ENCODE data around the gene AP2B1. TPM values are rescaled to one million over a fixed set of nuclear protein-coding genes. Genes with fewer than 3 reads are reported as not detected.
A peak's percentile ranks its signal among the peaks of the same experiment; 100 is the strongest.

AP2B1 gene
- total RNA-seq, 2 donors from 2014 or later, result 255 to 258 TPM

GRCh38 chr17:35742896-35743477 is 155.9 kb downstream of the AP2B1 start:
- Mint-ChIP-seq H3K9me3 (peaks cover 4% of the 10 kb centered on the region), H3K4me3 (no peak overlapping the region), H3K36me3 (ENCODE audit: low read depth) (no peaks in the 10 kb centered on the region), H3K27ac (no peak overlapping the region), H3K4me1 (peaks cover 3% of the 10 kb centered on the region), H3K27me3 (ENCODE audit: insufficient read depth) (peaks cover 67% of the 10 kb centered on the region)
- DNase-seq, result no peak
- no peak overlapping the region for H3K27ac ChIP-seq (ENCODE audit: low read depth, low read length)
- H3K9ac ChIP-seq (ENCODE audit: extremely low read depth, low read length, poor library complexity, severe bottlenecking), result no peak overlapping the region
- WGBS, 2 experiments (ENCODE audit: insufficient coverage in 1 of 2, insufficient read length in 1 of 2), result 71 to 84% methylated on average over 2 to 7 of the region's 7 CpGs
- no peak overlapping the region for H3K4me3 ChIP-seq (ENCODE audit: low read length)
- no peaks in the 10 kb centered on the region for H3K9me3 ChIP-seq (ENCODE audit: control insufficient read depth, low read length)
- H3K36me3 ChIP-seq (ENCODE audit: control insufficient read depth, insufficient read depth, low read length), result no peaks in the 10 kb centered on the region
- peaks cover 57% of the 10 kb centered on the region for H3K27me3 ChIP-seq (ENCODE audit: control insufficient read depth, insufficient read depth, low read length, poor library complexity, severe bottlenecking)
- TF ChIP-seq, protein P1, sequence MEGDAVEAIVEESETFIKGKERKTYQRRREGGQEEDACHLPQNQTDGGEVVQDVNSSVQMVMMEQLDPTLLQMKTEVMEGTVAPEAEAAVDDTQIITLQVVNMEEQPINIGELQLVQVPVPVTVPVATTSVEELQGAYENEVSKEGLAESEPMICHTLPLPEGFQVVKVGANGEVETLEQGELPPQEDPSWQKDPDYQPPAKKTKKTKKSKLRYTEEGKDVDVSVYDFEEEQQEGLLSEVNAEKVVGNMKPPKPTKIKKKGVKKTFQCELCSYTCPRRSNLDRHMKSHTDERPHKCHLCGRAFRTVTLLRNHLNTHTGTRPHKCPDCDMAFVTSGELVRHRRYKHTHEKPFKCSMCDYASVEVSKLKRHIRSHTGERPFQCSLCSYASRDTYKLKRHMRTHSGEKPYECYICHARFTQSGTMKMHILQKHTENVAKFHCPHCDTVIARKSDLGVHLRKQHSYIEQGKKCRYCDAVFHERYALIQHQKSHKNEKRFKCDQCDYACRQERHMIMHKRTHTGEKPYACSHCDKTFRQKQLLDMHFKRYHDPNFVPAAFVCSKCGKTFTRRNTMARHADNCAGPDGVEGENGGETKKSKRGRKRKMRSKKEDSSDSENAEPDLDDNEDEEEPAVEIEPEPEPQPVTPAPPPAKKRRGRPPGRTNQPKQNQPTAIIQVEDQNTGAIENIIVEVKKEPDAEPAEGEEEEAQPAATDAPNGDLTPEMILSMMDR (conservative IDR thresholded peaks at IDR 0.05), result no peak
- no peaks in the 10 kb centered on the region for H3K4me1 ChIP-seq (ENCODE audit: control insufficient read depth, insufficient read depth, low read length)

DNA sequence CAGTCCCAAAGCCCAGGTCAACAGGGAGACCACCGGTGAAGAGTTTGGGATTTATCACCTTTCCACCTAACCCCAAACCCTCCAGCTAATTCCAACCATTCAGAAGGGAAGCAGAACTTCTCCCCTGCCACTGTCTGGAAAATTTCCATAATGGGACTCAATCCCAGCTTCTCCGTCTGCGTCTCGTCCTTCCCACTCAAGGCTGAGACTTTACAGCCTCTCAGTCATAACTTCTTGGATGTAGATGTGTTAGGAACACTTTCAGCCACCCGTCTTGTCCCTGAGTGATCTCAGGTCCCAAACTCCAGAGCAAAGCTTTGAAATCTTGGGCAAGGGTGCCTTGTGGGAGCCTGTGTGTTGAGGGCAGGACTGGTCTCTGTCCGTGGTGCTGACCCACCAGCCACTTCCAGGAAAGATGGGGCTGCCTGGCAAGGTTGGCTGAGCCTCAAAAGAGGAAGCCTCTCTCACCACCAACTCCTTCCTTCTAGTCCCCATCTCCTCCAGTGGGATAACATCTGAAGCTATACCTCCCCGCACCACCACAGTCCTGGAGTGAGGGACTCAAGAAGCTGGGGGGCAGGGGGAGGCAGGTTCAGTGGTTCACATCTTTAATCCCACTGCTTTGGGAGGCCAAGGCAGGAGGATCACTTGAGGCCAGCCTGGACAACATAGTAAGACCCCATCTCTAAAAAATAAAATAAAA is 156.7 kb downstream of the AP2B1 start:
- peak; percentile 94 for DNase-seq
- no peak overlapping the region for H3K9ac ChIP-seq (ENCODE audit: extremely low read depth, low read length, poor library complexity, severe bottlenecking)
- no peaks in the 10 kb centered on the region for H3K4me1 ChIP-seq (ENCODE audit: control insufficient read depth, insufficient read depth, low read length)
- Mint-ChIP-seq H3K27me3 (ENCODE audit: insufficient read depth) (peaks cover 65% of the 10 kb centered on the region), H3K4me3 (no peak overlapping the region), H3K9me3 (peaks cover 4% of the 10 kb centered on the region), H3K36me3 (ENCODE audit: low read depth) (no peaks in the 10 kb centered on the region), H3K4me1 (peaks cover 3% of the 10 kb centered on the region), H3K27ac (no peak overlapping the region)
- H3K9me3 ChIP-seq (ENCODE audit: control insufficient read depth, low read length), result no peaks in the 10 kb centered on the region
- H3K36me3 ChIP-seq (ENCODE audit: control insufficient read depth, insufficient read depth, low read length), result no peaks in the 10 kb centered on the region
- H3K4me3 ChIP-seq (ENCODE audit: low read length), result no peak overlapping the region
- TF ChIP-seq, protein P1 (conservative IDR thresholded peaks at IDR 0.05), result no peak
- 62 to 83% methylated on average over 4 to 7 of the region's 7 CpGs for WGBS, 2 experiments (ENCODE audit: insufficient coverage in 1 of 2, insufficient read length in 1 of 2)
- peaks cover 50% of the 10 kb centered on the region for H3K27me3 ChIP-seq (ENCODE audit: control insufficient read depth, insufficient read depth, low read length, poor library complexity, severe bottlenecking)
- H3K27ac ChIP-seq (ENCODE audit: low read depth, low read length), result no peak overlapping the region

DNA sequence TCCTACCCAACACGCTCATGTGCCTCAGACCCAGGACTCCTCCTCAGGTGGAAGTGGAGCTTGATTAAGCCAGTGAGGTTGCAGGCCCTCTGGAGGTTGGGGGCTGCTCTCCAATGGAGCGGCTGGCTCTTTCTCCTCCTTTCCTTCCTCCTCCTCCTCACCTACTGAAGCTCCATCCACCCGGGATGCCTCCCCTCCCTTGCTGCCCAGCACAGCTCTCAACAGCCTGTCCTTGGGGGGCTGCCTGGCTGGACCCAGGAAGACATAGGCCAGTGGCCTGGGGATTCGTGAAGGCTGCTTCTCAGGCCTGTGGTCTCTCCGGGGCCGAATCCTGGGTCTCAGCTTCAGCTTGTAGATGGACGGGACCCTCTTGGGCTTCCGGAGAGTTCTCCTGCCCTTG is 157.7 kb downstream of the AP2B1 start:
- Histone ChIP-seq H3K9me3 (ENCODE audit: control insufficient read depth, low read length) (no peaks in the 10 kb centered on the region), H3K27ac (ENCODE audit: low read depth, low read length) (no peak overlapping the region), H3K9ac (ENCODE audit: extremely low read depth, low read length, poor library complexity, severe bottlenecking) (no peak overlapping the region), H3K27me3 (ENCODE audit: control insufficient read depth, insufficient read depth, low read length, poor library complexity, severe bottlenecking) (peaks cover 50% of the 10 kb centered on the region), H3K36me3 (ENCODE audit: control insufficient read depth, insufficient read depth, low read length) (no peaks in the 10 kb centered on the region), H3K4me1 (ENCODE audit: control insufficient read depth, insufficient read depth, low read length) (no peaks in the 10 kb centered on the region), H3K4me3 (ENCODE audit: low read length) (no peak overlapping the region)
- DNase-seq, result no peak
- no peak overlapping the region for H3K4me3 Mint-ChIP-seq
- peaks cover 4% of the 10 kb centered on the region for H3K9me3 Mint-ChIP-seq
- peaks cover 65% of the 10 kb centered on the region for H3K27me3 Mint-ChIP-seq (ENCODE audit: insufficient read depth)
- no peaks in the 10 kb centered on the region for H3K36me3 Mint-ChIP-seq (ENCODE audit: low read depth)
- H3K4me1 Mint-ChIP-seq, result peaks cover 3% of the 10 kb centered on the region
- TF ChIP-seq, protein P1 (conservative IDR thresholded peaks at IDR 0.05), result no peak
- no peak overlapping the region for H3K27ac Mint-ChIP-seq
- 71 to 88% methylated on average over 4 to 8 of the region's 8 CpGs for WGBS, 2 experiments (ENCODE audit: insufficient coverage in 1 of 2, insufficient read length in 1 of 2)
